Measurements from ENCODE around the gene CD79A. TPM values are rescaled to one million over a fixed set of nuclear protein-coding genes. Genes with fewer than 3 reads are reported as not detected.

Gene CD79A
- polyA plus RNA-seq, 1 donor from 2014 or later, result not detected

DNA sequence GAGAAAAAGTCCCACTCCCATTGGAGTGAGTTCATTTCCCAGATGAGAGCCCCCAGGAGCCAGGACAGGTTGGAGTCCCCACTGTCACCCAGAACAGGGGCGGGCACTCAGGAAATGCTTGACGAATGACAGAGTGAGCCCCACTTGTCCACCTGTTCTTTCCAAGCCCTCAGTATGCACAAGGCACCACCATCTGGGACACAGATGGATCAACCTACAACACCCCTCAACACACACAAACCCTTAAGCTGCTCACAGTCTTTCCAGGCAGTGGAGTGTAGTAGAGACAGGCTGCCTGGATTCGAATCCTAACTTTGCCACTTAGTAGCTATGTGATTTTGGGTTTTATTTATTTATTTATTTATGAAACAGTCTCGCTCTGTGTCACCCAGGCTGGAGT, 13.9 kb downstream of the CD79A start:
- H3K79me2 ChIP-seq (replicated peaks; ENCODE audit: insufficient read depth, low read length), result no peaks in the 10 kb centered on the region

DNA sequence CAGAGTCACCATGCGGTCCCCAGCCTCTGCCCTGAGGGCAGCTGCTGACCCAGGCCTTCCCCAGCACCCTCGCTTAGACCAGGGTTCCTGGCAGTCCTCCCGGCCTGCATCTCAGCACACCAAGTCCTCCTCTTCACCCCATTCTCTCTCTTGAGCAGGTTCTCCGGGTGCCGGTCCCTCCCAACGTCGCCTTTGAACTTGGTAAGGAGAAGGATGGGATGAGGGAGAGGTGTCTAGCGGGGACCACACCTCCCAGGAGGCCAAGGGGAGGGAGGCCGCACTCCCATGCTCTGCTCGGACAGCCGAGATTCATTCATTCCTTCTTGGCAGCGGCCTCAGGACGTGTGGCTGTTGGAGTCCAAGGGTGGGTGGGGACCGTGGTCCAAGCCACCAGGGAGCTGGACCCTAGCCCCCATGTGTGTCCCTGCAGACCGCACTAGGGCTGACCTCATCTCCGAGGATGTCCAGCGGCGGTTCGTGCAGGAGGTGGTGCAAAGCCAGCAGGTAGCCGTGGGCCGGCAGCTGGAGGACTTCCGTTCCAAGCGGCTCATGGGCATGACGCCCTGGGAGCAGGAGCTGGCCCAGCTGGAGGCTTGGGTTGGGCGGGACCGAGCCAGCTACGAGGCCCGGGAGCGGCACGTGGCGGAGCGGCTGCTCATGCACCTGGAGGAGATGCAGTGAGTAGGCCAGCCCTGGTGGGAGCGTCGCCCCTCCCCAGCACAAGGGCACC, 15.3 kb downstream of the CD79A start:
- Histone ChIP-seq H3K27me3 (ENCODE audit: insufficient read depth, low read depth, low read length) (no peaks in the 10 kb centered on the region), H4K20me1 (ENCODE audit: insufficient read depth) (no peaks in the 10 kb centered on the region), H3K9me3 (ENCODE audit: low read length) (no peaks in the 10 kb centered on the region), H3K9ac (ENCODE audit: low read length) (no peak overlapping the region), H3K36me3 (ENCODE audit: insufficient read depth, low read length) (no peaks in the 10 kb centered on the region), H3K27ac (ENCODE audit: low read length) (no peak overlapping the region), H3F3A (ENCODE audit: insufficient read depth, low read length, poor library complexity, severe bottlenecking) (no peaks in the 10 kb centered on the region), H2AFZ (ENCODE audit: low read depth, low read length) (no peak overlapping the region), H3K4me2 (ENCODE audit: low read length) (no peak overlapping the region), H3K79me2 (replicated peaks; ENCODE audit: insufficient read depth, low read length) (no peaks in the 10 kb centered on the region), H3K9me2 (ENCODE audit: insufficient read depth, low read length) (no peaks in the 10 kb centered on the region), H3K4me3 (ENCODE audit: low read length) (no peak overlapping the region)
- TF ChIP-seq EZH2 (IDR thresholded peaks at IDR 0.05; ENCODE audit: borderline replicate concordance, insufficient read depth, low read length, poor library complexity, severe bottlenecking) (no peak), MXI1 (conservative IDR thresholded peaks at IDR 0.05; ENCODE audit: poor library complexity, severe bottlenecking) (no peak), POLR2AphosphoS5 (IDR thresholded peaks at IDR 0.05) (no peak)

More for the DNA sequence above, 13.9 kb downstream of the CD79A start:
- H3F3A ChIP-seq (ENCODE audit: insufficient read depth, low read length, poor library complexity, severe bottlenecking), result no peaks in the 10 kb centered on the region
- H3K4me2 ChIP-seq (ENCODE audit: low read length), result no peak overlapping the region
- no peak overlapping the region for H2AFZ ChIP-seq (ENCODE audit: low read depth, low read length)
- H3K4me3 ChIP-seq (ENCODE audit: low read length), result no peak overlapping the region
- H3K36me3 ChIP-seq (ENCODE audit: insufficient read depth, low read length), result no peaks in the 10 kb centered on the region
- H3K27ac ChIP-seq (ENCODE audit: low read length), result no peak overlapping the region
- no peaks in the 10 kb centered on the region for H4K20me1 ChIP-seq (ENCODE audit: insufficient read depth)
- TF ChIP-seq MXI1 (conservative IDR thresholded peaks at IDR 0.05; ENCODE audit: poor library complexity, severe bottlenecking) (no peak), EP300 (conservative IDR thresholded peaks at IDR 0.05; ENCODE audit: poor library complexity, severe bottlenecking) (no peak), SMC3 (conservative IDR thresholded peaks at IDR 0.05; ENCODE audit: poor library complexity) (no peak), RAD21 (conservative IDR thresholded peaks at IDR 0.05) (no peak), POLR2AphosphoS5 (IDR thresholded peaks at IDR 0.05) (no peak), TAF1 (IDR thresholded peaks at IDR 0.05; ENCODE audit: low read depth) (no peak), EZH2 (IDR thresholded peaks at IDR 0.05; ENCODE audit: borderline replicate concordance, insufficient read depth, low read length, poor library complexity, severe bottlenecking) (no peak)
- TF ChIP-seq, protein P1, sequence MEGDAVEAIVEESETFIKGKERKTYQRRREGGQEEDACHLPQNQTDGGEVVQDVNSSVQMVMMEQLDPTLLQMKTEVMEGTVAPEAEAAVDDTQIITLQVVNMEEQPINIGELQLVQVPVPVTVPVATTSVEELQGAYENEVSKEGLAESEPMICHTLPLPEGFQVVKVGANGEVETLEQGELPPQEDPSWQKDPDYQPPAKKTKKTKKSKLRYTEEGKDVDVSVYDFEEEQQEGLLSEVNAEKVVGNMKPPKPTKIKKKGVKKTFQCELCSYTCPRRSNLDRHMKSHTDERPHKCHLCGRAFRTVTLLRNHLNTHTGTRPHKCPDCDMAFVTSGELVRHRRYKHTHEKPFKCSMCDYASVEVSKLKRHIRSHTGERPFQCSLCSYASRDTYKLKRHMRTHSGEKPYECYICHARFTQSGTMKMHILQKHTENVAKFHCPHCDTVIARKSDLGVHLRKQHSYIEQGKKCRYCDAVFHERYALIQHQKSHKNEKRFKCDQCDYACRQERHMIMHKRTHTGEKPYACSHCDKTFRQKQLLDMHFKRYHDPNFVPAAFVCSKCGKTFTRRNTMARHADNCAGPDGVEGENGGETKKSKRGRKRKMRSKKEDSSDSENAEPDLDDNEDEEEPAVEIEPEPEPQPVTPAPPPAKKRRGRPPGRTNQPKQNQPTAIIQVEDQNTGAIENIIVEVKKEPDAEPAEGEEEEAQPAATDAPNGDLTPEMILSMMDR (IDR thresholded peaks at IDR 0.05; ENCODE audit: poor library complexity, severe bottlenecking), result no peak
- TF ChIP-seq, protein P2, sequence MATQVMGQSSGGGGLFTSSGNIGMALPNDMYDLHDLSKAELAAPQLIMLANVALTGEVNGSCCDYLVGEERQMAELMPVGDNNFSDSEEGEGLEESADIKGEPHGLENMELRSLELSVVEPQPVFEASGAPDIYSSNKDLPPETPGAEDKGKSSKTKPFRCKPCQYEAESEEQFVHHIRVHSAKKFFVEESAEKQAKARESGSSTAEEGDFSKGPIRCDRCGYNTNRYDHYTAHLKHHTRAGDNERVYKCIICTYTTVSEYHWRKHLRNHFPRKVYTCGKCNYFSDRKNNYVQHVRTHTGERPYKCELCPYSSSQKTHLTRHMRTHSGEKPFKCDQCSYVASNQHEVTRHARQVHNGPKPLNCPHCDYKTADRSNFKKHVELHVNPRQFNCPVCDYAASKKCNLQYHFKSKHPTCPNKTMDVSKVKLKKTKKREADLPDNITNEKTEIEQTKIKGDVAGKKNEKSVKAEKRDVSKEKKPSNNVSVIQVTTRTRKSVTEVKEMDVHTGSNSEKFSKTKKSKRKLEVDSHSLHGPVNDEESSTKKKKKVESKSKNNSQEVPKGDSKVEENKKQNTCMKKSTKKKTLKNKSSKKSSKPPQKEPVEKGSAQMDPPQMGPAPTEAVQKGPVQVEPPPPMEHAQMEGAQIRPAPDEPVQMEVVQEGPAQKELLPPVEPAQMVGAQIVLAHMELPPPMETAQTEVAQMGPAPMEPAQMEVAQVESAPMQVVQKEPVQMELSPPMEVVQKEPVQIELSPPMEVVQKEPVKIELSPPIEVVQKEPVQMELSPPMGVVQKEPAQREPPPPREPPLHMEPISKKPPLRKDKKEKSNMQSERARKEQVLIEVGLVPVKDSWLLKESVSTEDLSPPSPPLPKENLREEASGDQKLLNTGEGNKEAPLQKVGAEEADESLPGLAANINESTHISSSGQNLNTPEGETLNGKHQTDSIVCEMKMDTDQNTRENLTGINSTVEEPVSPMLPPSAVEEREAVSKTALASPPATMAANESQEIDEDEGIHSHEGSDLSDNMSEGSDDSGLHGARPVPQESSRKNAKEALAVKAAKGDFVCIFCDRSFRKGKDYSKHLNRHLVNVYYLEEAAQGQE (IDR thresholded peaks at IDR 0.05; ENCODE audit: borderline replicate concordance), result no peak
- H3K27me3 ChIP-seq (ENCODE audit: insufficient read depth, low read depth, low read length), result no peaks in the 10 kb centered on the region
- no peaks in the 10 kb centered on the region for H3K9me3 ChIP-seq (ENCODE audit: low read length)
- H3K9me2 ChIP-seq (ENCODE audit: insufficient read depth, low read length), result no peaks in the 10 kb centered on the region
- H3K9ac ChIP-seq (ENCODE audit: low read length), result no peak overlapping the region

Measured in neural cell (in vitro differentiated cells).